HG02798 (cell line): Measurements from ENCODE around the gene MTR.

Experiments
- ATAC-seq: cut with Tn5 transposase; IDR thresholded peaks from one replicate; pipeline ENCODE4 v1.9.1; 2021; ENCODE audit warnings: mild to moderate bottlenecking; ENCODE audit not compliant: unreplicated experiment, poor library complexity

MTR gene

GRCh38 chr1:236942431-236942830, 147.3 kb downstream of the MTR start:
- no peak for ATAC-seq

DNA sequence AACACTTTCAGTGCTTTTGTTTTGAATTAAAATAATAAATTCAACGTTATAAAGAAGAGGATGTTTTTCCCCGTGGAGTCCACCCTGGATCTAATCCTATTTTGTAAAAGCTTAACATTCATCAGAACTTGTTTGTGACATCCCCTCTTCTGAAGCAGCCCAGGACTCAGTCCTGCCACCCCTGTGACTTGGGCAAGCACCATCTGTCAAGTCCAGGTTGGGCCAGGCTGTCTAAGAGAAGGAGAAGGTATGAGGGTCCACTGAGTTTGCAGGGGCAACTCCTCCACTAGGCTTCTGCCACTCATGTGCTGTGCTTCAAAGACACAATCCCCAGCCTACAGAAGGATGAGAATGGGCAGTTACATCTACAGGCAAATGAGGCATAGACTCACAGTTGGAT, 149.5 kb downstream of the MTR start:
- ATAC-seq, result no peak

DNA sequence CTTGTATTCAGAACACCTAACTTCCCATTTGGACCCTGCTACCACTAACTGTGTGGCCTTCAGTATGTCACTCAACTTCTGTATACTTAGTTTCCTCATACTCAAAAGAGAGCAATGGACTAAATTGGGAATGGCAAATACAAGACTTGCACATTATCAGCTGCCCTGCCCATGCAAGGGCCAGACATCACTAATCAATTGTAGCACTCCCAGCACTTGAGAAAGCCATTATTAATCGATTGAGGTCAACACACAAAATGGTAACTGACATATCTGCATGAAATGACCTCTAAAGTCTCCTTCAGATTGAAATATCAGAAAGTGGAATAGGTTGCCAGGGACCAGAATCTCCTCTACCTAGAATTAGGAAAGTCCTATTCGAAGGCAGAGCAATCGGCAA, 149.9 kb downstream of the MTR start:
- no peak for ATAC-seq

GRCh38 chr1:236947794-236948193, 152.7 kb downstream of the MTR start:
- no peak for ATAC-seq

- no peak for ATAC-seq
Measured at GRCh38 chr1:236948381-236948780, 153.3 kb downstream of the MTR start.

- no peak for ATAC-seq
Measured at GRCh38 chr1:236948996-236949395, 153.9 kb downstream of the MTR start.

GRCh38 chr1:236950365-236950764, 155.3 kb downstream of the MTR start:
- no peak for ATAC-seq

GRCh38 chr1:236951672-236952071, 156.6 kb downstream of the MTR start:
- no peak for ATAC-seq

DNA sequence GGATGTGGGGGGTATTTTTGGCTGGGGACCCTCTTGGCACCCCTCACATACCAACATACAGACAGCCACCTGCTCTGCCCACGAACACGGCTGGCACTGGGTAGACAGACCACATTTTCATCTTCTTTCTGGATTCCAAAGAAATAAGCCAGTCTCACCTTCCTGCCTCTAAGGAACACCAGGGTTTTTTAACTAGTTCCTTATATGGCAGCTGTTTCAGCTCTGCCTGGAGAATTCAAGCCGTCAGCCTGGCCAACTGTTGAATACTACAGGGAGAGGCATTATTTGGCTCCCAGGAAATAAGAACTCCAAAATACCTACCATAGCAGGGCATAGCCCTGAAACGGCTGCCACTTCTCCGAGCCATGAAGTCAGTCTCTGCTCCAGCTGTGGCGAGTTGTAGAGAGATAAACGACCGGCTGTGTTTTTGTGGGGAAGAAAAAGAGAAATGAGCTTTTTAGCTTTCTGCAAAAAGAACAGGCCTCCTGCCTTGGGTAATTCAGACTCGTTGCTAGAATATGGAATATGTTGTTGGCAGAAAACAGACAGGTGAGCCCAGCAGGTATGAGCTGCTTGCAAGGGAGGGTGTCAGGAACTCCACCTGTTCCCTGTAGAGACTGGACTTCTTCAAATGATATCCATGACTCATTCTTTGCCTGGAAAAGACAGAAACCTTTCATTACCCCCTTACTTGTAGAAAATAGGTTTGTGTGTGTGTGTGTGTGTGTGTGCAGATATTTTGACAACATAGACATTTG, 157.3 kb downstream of the MTR start:
- ATAC-seq, result no peak

GRCh38 chr1:236953151-236953700, 158.1 kb downstream of the MTR start:
- ATAC-seq, result no peak
